ENCODE results near the gene COX7A2.

GRCh38 chr6:75261299-75261698 is 17.7 kb upstream of the COX7A2 start:
- no peak for TF ChIP-seq MAX (IDR thresholded peaks at IDR 0.05)
- no peak for TF ChIP-seq CTCF (IDR thresholded peaks at IDR 0.05 in 2 of 3, conservative IDR thresholded peaks at IDR 0.05 in 1 of 3; ENCODE audit: borderline replicate concordance in 1 of 3, insufficient read depth in 1 of 3, low read depth in 2 of 3, low read length in 2 of 3)
- TF ChIP-seq SP1 (IDR thresholded peaks at IDR 0.05; ENCODE audit: low read depth), result no peak
- no peak for TF ChIP-seq EZH2 (IDR thresholded peaks at IDR 0.05)
- no peak for TF ChIP-seq JUND (IDR thresholded peaks at IDR 0.05)
- no peak for TF ChIP-seq ELF1 (IDR thresholded peaks at IDR 0.05; ENCODE audit: borderline replicate concordance, low read depth)
- no peak for TF ChIP-seq POLR2A (IDR thresholded peaks at IDR 0.05; ENCODE audit: borderline replicate concordance, extremely low read depth, insufficient read depth, insufficient read length)
- no peak for TF ChIP-seq ZNF274 (IDR thresholded peaks at IDR 0.05; ENCODE audit: low read depth, low read length)
- TF ChIP-seq SIN3A (IDR thresholded peaks at IDR 0.05; ENCODE audit: low read depth), result no peak
- no peak for TF ChIP-seq YY1 (IDR thresholded peaks at IDR 0.05; ENCODE audit: extremely low read depth, insufficient replicate concordance, low read depth, low read length)
- TF ChIP-seq RAD21 (IDR thresholded peaks at IDR 0.05; ENCODE audit: low read depth), result no peak
- TF ChIP-seq, protein P1, sequence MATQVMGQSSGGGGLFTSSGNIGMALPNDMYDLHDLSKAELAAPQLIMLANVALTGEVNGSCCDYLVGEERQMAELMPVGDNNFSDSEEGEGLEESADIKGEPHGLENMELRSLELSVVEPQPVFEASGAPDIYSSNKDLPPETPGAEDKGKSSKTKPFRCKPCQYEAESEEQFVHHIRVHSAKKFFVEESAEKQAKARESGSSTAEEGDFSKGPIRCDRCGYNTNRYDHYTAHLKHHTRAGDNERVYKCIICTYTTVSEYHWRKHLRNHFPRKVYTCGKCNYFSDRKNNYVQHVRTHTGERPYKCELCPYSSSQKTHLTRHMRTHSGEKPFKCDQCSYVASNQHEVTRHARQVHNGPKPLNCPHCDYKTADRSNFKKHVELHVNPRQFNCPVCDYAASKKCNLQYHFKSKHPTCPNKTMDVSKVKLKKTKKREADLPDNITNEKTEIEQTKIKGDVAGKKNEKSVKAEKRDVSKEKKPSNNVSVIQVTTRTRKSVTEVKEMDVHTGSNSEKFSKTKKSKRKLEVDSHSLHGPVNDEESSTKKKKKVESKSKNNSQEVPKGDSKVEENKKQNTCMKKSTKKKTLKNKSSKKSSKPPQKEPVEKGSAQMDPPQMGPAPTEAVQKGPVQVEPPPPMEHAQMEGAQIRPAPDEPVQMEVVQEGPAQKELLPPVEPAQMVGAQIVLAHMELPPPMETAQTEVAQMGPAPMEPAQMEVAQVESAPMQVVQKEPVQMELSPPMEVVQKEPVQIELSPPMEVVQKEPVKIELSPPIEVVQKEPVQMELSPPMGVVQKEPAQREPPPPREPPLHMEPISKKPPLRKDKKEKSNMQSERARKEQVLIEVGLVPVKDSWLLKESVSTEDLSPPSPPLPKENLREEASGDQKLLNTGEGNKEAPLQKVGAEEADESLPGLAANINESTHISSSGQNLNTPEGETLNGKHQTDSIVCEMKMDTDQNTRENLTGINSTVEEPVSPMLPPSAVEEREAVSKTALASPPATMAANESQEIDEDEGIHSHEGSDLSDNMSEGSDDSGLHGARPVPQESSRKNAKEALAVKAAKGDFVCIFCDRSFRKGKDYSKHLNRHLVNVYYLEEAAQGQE (IDR thresholded peaks at IDR 0.05; ENCODE audit: low read depth), result no peak
- no peak for TF ChIP-seq EGR1 (IDR thresholded peaks at IDR 0.05; ENCODE audit: low read depth)
